ENCODE data around the gene STX17.
A peak's percentile ranks its signal among the peaks of the same experiment; 100 is the strongest.
"Not testable (repeated sequence)": the region's sequence is repeated elsewhere in the genome, so short reads cannot be mapped to it uniquely, and the experiment has no call there.

STX17 gene

DNA sequence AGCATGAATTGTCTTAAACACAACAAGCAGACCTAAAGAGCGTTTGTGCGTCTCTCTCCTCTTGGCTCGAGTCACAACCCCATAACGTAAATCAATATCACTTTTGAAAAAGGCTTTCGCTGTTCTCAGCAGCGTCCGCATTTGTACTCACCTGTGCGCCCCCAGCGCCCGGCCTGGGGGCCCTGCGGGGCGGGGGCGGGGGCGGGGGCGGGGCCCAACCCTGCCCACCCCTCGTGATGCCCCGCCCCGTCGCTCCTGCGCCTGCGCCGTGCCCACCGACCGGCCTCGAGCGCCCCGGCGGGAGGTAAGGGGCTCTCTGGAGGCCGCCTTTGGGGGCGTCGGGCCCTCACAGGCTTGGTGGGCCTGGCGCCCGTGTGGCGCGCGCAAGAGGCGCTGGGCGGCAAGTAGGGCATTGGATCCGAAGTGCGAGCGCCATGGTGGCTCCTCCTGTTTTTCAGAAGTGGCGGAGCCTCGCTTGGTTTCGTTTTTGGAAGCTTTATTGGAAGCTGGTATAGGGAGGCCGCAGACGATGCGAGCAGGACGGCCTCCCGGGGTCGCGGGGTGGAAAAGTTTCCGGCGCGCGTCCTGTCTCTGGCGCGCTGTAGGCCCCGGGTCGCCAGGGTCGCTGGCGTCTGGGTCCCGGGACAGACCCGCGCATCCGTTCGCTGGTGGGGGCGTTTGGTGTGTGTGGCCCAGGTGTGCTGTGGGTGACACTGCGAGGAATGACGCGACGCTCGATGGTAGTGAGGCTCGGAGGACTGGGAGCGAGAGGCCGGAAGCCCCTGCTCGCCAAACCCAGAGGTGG lies at the start of gene STX17:
STX17 (plus strand) TSS at position 252 of the 805 bp plus-strand sequence. CDS start 8,586 bp downstream, outside the sequence.
- peak; percentile 45 for DNase-seq (ENCODE audit: low spot score)
- FAIRE-seq, result no peak

DNA sequence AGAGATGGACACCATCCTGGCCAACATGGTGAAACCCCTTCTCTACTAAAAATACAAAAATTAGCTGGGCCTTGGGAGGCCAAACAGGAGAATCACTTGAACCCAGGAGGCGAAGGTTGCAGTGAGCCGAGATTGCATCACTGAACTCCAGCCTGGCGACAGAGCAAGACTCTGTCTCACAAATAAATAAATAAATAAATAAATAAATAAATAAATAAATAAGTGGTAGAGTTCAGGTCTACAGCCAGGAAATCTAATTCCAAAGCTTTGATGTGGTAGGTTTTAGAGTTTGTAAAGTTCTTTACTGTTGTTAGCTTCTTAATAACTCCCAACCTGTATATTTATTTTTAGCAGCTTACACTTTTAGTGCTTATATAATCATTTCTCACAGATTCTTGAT lies 48.9 kb upstream of the STX17 start:
- FAIRE-seq, result not testable (repeated sequence)

GRCh38 chr9:99858087-99858486 lies 48.4 kb upstream of the STX17 start:
- FAIRE-seq (no peak), DNase-seq (ENCODE audit: low spot score) (no peak)

More for the DNA sequence above, 48.9 kb upstream of the STX17 start:
- not testable (repeated sequence) for DNase-seq (ENCODE audit: low spot score)

- no peak for DNase-seq (ENCODE audit: low spot score)
- no peak for FAIRE-seq
Observed at GRCh38 chr9:99859243-99859980, 47.0 kb upstream of the STX17 start.

DNA sequence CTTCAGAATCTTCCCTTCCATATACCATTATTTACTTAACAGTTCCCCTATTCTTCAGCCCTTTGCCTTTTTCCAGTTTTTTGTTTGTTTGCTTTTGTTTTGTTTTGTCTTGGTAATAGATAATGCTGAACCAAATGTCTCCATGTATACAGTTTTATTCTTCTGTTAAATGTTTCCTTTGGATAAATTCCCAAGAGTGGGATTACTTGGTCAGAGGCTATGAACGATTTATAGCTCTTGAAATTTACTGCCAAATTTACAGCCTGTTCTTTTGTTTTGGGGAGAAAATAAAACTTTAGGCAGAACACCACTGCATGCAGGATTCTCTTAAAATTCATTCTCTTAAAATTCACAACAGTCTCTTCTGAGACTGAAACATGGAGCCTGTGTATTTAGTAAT lies 46.2 kb upstream of the STX17 start:
- FAIRE-seq, result no peak
- no peak for DNase-seq (ENCODE audit: low spot score)

DNA sequence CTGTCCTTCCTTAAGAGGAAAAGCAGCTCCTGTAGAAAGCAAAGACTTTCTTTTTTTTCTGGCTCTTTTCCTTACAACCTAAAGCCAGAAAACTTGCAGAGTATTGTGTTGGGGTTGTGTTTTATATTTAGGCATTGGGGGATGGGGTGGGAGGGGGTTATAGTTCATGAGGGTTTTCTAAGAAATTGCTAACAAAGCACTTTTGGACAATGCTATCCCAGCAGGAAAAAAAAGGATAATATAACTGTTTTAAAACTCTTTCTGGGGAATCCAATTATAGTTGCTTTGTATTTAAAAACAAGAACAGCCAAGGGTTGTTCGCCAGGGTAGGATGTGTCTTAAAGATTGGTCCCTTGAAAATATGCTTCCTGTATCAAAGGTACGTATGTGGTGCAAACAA lies 42.5 kb upstream of the STX17 start:
- FAIRE-seq, result no peak
- no peak for DNase-seq (ENCODE audit: low spot score)

GRCh38 chr9:99866398-99866797 lies 40.1 kb upstream of the STX17 start:
- DNase-seq (ENCODE audit: low spot score) (no peak), FAIRE-seq (no peak)

GRCh38 chr9:99867536-99867935 lies 38.9 kb upstream of the STX17 start:
- DNase-seq (ENCODE audit: low spot score) (no peak), FAIRE-seq (no peak)

- DNase-seq (ENCODE audit: low spot score), result no peak
Observed at GRCh38 chr9:99867968-99868367, 38.5 kb upstream of the STX17 start.

GRCh38 chr9:99868845-99869244 lies 37.6 kb upstream of the STX17 start:
- FAIRE-seq (no peak), DNase-seq (ENCODE audit: low spot score) (no peak)

More at GRCh38 chr9:99867968-99868367, 38.5 kb upstream of the STX17 start:
- no peak for FAIRE-seq

- DNase-seq (ENCODE audit: low spot score), result no peak
- no peak for FAIRE-seq
Observed at GRCh38 chr9:99870126-99870525, 36.3 kb upstream of the STX17 start.

- DNase-seq (ENCODE audit: low spot score) (peak; percentile 15), FAIRE-seq (no peak)
Observed at GRCh38 chr9:99873531-99873930, 32.9 kb upstream of the STX17 start.

- FAIRE-seq (no peak), DNase-seq (ENCODE audit: low spot score) (no peak)
Observed at GRCh38 chr9:99873943-99874584, 32.4 kb upstream of the STX17 start.

- FAIRE-seq, result no peak
- DNase-seq (ENCODE audit: low spot score), result no peak
Observed at GRCh38 chr9:99876190-99876589, 30.3 kb upstream of the STX17 start.

- no peak for DNase-seq (ENCODE audit: low spot score)
- no peak for FAIRE-seq
Observed at GRCh38 chr9:99878651-99879050, 27.8 kb upstream of the STX17 start.

DNA sequence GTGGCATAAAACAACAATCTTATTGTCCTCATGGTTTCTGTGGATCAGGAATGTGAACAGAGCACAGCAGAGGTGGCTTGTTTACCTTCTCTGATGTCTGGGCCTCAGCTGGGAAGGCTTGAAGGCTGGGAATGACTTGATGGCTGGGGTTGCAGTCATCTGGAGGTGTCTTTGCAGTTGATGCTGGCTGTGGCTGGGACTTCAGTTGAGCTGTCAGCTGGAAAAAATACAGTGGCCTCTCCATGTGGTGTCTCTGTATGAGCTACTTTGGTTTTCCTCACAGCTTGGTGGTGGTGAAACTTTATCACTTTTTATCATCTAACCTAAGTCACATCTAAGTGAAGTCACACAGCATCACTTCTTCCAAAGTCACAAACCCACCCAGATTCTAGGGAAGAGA lies 24.7 kb upstream of the STX17 start:
- DNase-seq (ENCODE audit: low spot score) (no peak), FAIRE-seq (no peak)

- DNase-seq (ENCODE audit: low spot score) (no peak), FAIRE-seq (no peak)
Observed at GRCh38 chr9:99885747-99886146, 20.7 kb upstream of the STX17 start.

- DNase-seq (ENCODE audit: low spot score) (no peak), FAIRE-seq (no peak)
Observed at GRCh38 chr9:99889120-99889519, 17.3 kb upstream of the STX17 start.

DNA sequence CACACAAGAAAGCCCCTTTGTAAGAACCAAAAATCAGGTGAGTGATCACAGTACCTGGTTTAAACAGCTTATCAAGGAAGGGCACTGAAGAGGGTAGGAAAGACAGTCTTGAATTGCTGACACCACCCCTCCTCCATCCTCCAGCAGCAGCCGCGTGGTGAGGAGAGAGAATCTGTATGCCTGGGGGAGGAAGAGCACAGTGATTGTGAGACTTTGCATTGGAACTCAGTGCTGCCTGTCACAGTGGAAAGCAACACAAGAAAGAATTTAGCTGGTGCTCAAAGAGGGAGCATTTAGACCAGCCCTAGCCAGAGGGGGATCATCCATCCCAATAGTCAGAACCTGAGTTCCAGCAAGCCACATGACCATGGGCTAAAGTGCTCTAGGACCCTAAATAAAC lies 11.6 kb upstream of the STX17 start:
- FAIRE-seq (no peak), DNase-seq (ENCODE audit: low spot score) (no peak)

- FAIRE-seq (no peak), DNase-seq (ENCODE audit: low spot score) (no peak)
Observed at GRCh38 chr9:99895510-99895909, 10.9 kb upstream of the STX17 start.

DNA sequence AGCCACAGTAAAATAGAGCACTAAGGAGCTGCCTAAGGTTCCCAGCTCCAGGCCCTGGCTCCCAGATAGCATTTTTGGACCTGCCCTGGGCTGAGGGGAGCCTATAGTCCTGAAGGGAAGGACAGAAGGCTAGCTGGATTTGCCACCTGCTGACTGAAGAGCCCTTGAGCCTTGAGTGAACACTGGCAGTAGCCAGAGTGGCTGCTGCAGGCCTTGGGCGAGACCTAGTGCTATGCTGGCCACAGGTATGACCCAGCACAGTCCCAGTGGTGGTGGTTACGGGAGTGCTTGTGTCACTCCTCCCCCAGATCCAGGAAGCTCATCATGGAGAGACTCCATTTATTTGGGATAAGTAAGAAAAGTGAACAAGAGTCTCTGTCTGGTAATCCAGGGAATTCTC lies 10.3 kb upstream of the STX17 start:
- FAIRE-seq (no peak), DNase-seq (ENCODE audit: low spot score) (no peak)

- DNase-seq (ENCODE audit: low spot score), result no peak
- no peak for FAIRE-seq
Observed at GRCh38 chr9:99903393-99903792, 3.1 kb upstream of the STX17 start.
